WTC11 (cell line): ENCODE measurements around the gene LRMDA. TPM values are rescaled to one million over a fixed set of nuclear protein-coding genes. Genes with fewer than 3 reads are reported as not detected.

Source experiments
- ATAC-seq: fragments of 200-7000 bp; cut with Tn5 transposase; 2 replicates; pipeline ENCODE4 v1.10.0; 2021; ENCODE audit warnings: mild to moderate bottlenecking, moderate library complexity
- CTCF ChIA-PET: fragments of 300-600 bp; sonication (Branson Sonifier 250); formaldehyde crosslinking; loops from one replicate; lab custom pipeline; 2021; ENCODE audit warnings: antibody characterized with exemption; lab: Charles Lee
- POLR2A ChIA-PET: fragments of 350-600 bp; sonication (Branson Sonifier 250); formaldehyde crosslinking; loops from one replicate; lab custom pipeline; 2021; ENCODE audit warnings: antibody characterized with exemption; lab: Charles Lee
- DNase-seq: peaks from one replicate; pipeline ENCODE4 v3.0.0; 2021; ENCODE audit warnings: low spot score
- H3K27ac Mint-ChIP-seq: 2 replicates; pipeline ENCODE4 v1.8.0; 2021; ENCODE audit warnings: mixed read lengths
- H3K27me3 Mint-ChIP-seq: 2 replicates; pipeline ENCODE4 v1.8.0; 2021; ENCODE audit warnings: low read depth, mild to moderate bottlenecking, moderate library complexity, mixed read lengths
- H3K36me3 Mint-ChIP-seq: 2 replicates; pipeline ENCODE4 v1.8.0; 2021; ENCODE audit warnings: mixed read lengths
- H3K4me1 Mint-ChIP-seq: 2 replicates; pipeline ENCODE4 v1.8.0; 2022; ENCODE audit warnings: mixed read lengths
- H3K4me3 Mint-ChIP-seq: 2 replicates; pipeline ENCODE4 v1.8.0; 2021; ENCODE audit warnings: mild to moderate bottlenecking, moderate library complexity, mixed read lengths
- H3K9me3 Mint-ChIP-seq: 2 replicates; pipeline ENCODE4 v1.8.0; 2021; ENCODE audit warnings: mixed read lengths
- CREM ChIP-seq: sonication (generic); formaldehyde crosslinking; IDR thresholded peaks from 2 replicates; pipeline ENCODE4 v1.8.1; 2022; ENCODE audit warnings: mild to moderate bottlenecking, missing genetic modification reagents, moderate library complexity
- ELF4 ChIP-seq: sonication (generic); formaldehyde crosslinking; IDR thresholded peaks from 2 replicates; pipeline ENCODE4 v1.8.1; 2022; ENCODE audit warnings: low read depth, mild to moderate bottlenecking, moderate library complexity, missing genetic modification reagents
- ETV6 ChIP-seq: sonication (generic); formaldehyde crosslinking; IDR thresholded peaks from 2 replicates; pipeline ENCODE4 v1.8.1; 2022; ENCODE audit warnings: mild to moderate bottlenecking, missing genetic modification reagents
- HMGA2 ChIP-seq: fragments of 250-450 bp; sonication (Bioruptor Pico); IDR thresholded peaks from 2 replicates; pipeline ENCODE4 v1.4.0; 2021; ENCODE audit warnings: mild to moderate bottlenecking, moderate library complexity
- NFE2L1 ChIP-seq: sonication (generic); formaldehyde crosslinking; IDR thresholded peaks from 2 replicates; pipeline ENCODE4 v1.8.1; 2023; ENCODE audit warnings: missing genetic modification reagents
- RELA ChIP-seq: sonication (generic); formaldehyde crosslinking; IDR thresholded peaks from 2 replicates; pipeline ENCODE4 v1.8.1; 2022; ENCODE audit warnings: missing genetic modification reagents, mild to moderate bottlenecking, borderline replicate concordance
- ZNF138 ChIP-seq: sonication (generic); formaldehyde crosslinking; conservative IDR thresholded peaks from 2 replicates; pipeline ENCODE4 v1.8.1; 2022; ENCODE audit warnings: mild to moderate bottlenecking, moderate library complexity, missing genetic modification reagents
- ZNF232 ChIP-seq: sonication (generic); formaldehyde crosslinking; IDR thresholded peaks from 2 replicates; pipeline ENCODE4 v1.8.0; 2022; ENCODE audit warnings: mild to moderate bottlenecking, missing genetic modification reagents
- ZNF263 ChIP-seq: sonication (generic); formaldehyde crosslinking; IDR thresholded peaks from 2 replicates; pipeline ENCODE4 v1.8.1; 2022; ENCODE audit warnings: low read depth, mild to moderate bottlenecking, moderate library complexity, missing genetic modification reagents
- ZNF396 ChIP-seq: fragments of 250-450 bp; sonication (Bioruptor Pico); IDR thresholded peaks from 2 replicates; pipeline ENCODE4 v1.8.0; 2021; ENCODE audit warnings: mild to moderate bottlenecking, moderate library complexity, borderline replicate concordance
- ZNF512 ChIP-seq: sonication (generic); formaldehyde crosslinking; IDR thresholded peaks from 2 replicates; pipeline ENCODE4 v1.8.1; 2022; ENCODE audit warnings: missing genetic modification reagents, borderline replicate concordance
- ZNF532 ChIP-seq: fragments of 250-450 bp; sonication (Bioruptor Pico); IDR thresholded peaks from 2 replicates; pipeline ENCODE4 v1.9.0; 2021; ENCODE audit warnings: mild to moderate bottlenecking, borderline replicate concordance
- ZNF671 ChIP-seq: fragments of 250-450 bp; sonication (Bioruptor Pico); IDR thresholded peaks from 2 replicates; pipeline ENCODE4 v1.8.0; 2021; ENCODE audit warnings: mild to moderate bottlenecking
- total RNA-seq: library from RNA; stranded (reverse); gene quantifications from 3 replicates; pipeline ENCODE4 v1.2.3, GENCODE V29; 2021
- TF ChIP-seq, protein P1 (sequence below): fragments of 250-450 bp; sonication (Bioruptor Pico); IDR thresholded peaks from 2 replicates; pipeline ENCODE4 v1.9.0; 2021; ENCODE audit warnings: mild to moderate bottlenecking
- TF ChIP-seq, protein P2 (sequence below): fragments of 250-450 bp; sonication (Bioruptor Pico); IDR thresholded peaks from 2 replicates; pipeline ENCODE4 v2.1.2; 2022; ENCODE audit warnings: mild to moderate bottlenecking, moderate library complexity
- TF ChIP-seq, protein P3 (sequence below): sonication (generic); formaldehyde crosslinking; IDR thresholded peaks from 2 replicates; pipeline ENCODE4 v1.8.1; 2023; ENCODE audit warnings: mild to moderate bottlenecking, missing genetic modification reagents
- TF ChIP-seq, protein P4 (sequence below): sonication (generic); formaldehyde crosslinking; IDR thresholded peaks from 2 replicates; pipeline ENCODE4 v1.8.1; 2023; ENCODE audit warnings: mild to moderate bottlenecking, missing genetic modification reagents, moderate library complexity

LRMDA gene
- total RNA-seq, 1 experiment from 2014 or later, result 0.92 TPM

DNA sequence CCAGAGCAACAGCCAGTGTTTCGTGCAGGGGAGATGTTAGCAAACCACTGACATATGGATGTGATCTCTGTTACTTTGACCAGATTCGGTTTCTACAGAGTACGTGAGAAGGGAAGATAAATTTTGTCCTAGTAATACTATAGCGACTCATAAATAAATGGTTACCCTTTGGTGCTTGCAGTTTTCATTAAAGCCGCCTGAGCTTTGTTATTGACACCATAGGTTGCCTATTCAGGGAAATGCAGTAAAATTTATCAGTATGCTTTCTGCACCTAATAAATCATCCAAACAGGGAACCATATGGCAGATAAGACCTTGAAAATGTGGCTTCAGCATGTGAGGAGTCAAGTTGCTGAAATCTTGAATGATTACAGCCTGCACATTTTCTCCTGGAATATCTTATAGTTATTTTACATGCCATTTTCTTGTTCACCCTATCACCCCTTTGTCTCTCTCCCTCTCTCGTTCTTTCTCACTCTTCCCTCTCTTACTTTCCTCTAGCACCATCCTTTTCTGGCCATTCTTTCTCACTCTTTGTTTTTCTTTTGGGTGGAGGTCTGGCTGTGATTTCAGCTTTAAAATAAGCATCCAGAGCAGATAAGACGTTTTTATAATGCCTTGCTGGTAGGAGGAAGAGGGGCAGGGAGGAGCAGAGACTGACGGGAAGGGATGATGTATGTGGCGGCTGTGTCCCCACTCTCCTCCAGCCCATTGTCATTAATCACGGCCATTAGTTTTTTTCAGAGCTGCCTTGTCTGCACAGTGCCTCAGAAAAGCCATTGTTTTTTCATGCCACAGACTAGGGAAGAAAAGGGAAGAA, 182.5 kb downstream of the LRMDA start:
- ChIA-PET POLR2A (no interaction called here), CTCF (no interaction called here)
- H3K36me3 Mint-ChIP-seq, result no peaks in the 10 kb centered on the region
- H3K4me3 Mint-ChIP-seq, result no peak overlapping the region
- TF ChIP-seq ZNF512 (CRISPR knock-in tag) (no peak), CREM (CRISPR knock-in tag) (no peak)
- TF ChIP-seq, protein P1, sequence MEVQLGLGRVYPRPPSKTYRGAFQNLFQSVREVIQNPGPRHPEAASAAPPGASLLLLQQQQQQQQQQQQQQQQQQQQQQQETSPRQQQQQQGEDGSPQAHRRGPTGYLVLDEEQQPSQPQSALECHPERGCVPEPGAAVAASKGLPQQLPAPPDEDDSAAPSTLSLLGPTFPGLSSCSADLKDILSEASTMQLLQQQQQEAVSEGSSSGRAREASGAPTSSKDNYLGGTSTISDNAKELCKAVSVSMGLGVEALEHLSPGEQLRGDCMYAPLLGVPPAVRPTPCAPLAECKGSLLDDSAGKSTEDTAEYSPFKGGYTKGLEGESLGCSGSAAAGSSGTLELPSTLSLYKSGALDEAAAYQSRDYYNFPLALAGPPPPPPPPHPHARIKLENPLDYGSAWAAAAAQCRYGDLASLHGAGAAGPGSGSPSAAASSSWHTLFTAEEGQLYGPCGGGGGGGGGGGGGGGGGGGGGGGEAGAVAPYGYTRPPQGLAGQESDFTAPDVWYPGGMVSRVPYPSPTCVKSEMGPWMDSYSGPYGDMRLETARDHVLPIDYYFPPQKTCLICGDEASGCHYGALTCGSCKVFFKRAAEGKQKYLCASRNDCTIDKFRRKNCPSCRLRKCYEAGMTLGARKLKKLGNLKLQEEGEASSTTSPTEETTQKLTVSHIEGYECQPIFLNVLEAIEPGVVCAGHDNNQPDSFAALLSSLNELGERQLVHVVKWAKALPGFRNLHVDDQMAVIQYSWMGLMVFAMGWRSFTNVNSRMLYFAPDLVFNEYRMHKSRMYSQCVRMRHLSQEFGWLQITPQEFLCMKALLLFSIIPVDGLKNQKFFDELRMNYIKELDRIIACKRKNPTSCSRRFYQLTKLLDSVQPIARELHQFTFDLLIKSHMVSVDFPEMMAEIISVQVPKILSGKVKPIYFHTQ (CRISPR knock-in tag), result no peak
- H3K9me3 Mint-ChIP-seq, result no peaks in the 10 kb centered on the region
- no peak overlapping the region for H3K27ac Mint-ChIP-seq
- no peak for DNase-seq
- peaks cover 36% of the 10 kb centered on the region for H3K4me1 Mint-ChIP-seq
- peak; percentile 38; the same call in 1 of the 2 replicates for ATAC-seq
- peaks cover 10% of the 10 kb centered on the region for H3K27me3 Mint-ChIP-seq

GRCh38 chr10:75616076-75616475, 184.7 kb downstream of the LRMDA start:
- no peak overlapping the region for H3K27ac Mint-ChIP-seq
- TF ChIP-seq ZNF396, result no peak
- no peak for TF ChIP-seq ETV6 (CRISPR knock-in tag)
- no peak for TF ChIP-seq HMGA2 (CRISPR knock-in tag)
- no peak for TF ChIP-seq ZNF232 (CRISPR knock-in tag)
- no peak for TF ChIP-seq RELA (CRISPR knock-in tag)
- TF ChIP-seq ZNF671 (CRISPR knock-in tag), result no peak
- TF ChIP-seq, all 79 proteins: peak for 0
- Mint-ChIP-seq H3K4me3 (no peak overlapping the region), H3K36me3 (no peaks in the 10 kb centered on the region), H3K9me3 (no peaks in the 10 kb centered on the region), H3K4me1 (peaks cover 30% of the 10 kb centered on the region), H3K27me3 (peaks cover 5% of the 10 kb centered on the region)
- DNase-seq, result no peak
- CTCF ChIA-PET, result no interaction called here
- POLR2A ChIA-PET, result no interaction called here
- ATAC-seq, result no peak

DNA sequence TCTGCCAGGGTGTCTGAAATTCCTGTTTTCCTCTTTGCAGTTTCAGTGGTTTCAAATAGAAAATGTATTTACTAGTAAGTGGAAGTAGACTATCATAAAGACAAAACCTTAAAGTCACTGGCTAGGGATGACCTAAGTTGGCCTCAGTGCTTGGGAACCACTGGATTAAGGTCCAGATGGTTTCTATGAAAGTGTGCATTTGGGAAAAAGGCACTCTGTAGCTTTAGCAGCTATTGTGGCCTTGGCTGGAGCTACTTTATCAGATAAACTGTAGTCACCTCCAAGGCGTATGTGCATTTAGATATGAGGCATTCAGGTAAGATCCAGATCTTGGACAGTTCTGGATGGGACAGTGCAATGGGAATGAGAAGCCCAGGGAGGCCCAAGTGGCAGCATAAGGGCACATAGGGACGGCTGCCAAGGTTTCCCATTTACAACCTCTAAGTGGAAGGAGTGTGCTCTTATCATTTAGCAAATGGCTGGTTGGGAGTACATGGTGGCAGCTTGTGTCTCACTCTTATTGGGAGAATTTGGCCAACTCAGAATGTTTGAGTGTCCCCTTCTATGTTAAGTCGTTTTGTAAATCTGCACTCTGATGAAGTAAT, 185.6 kb downstream of the LRMDA start:
- POLR2A ChIA-PET, result no interaction called here
- Mint-ChIP-seq H3K4me1 (peaks cover 21% of the 10 kb centered on the region), H3K27ac (no peak overlapping the region), H3K9me3 (no peaks in the 10 kb centered on the region), H3K27me3 (peaks cover 12% of the 10 kb centered on the region), H3K36me3 (no peaks in the 10 kb centered on the region), H3K4me3 (no peak overlapping the region)
- ATAC-seq (no peak), DNase-seq (no peak)
- CTCF ChIA-PET, result no interaction called here
- TF ChIP-seq RELA (CRISPR knock-in tag), result no peak
- TF ChIP-seq ELF4 (CRISPR knock-in tag), result no peak
- TF ChIP-seq, protein P2, sequence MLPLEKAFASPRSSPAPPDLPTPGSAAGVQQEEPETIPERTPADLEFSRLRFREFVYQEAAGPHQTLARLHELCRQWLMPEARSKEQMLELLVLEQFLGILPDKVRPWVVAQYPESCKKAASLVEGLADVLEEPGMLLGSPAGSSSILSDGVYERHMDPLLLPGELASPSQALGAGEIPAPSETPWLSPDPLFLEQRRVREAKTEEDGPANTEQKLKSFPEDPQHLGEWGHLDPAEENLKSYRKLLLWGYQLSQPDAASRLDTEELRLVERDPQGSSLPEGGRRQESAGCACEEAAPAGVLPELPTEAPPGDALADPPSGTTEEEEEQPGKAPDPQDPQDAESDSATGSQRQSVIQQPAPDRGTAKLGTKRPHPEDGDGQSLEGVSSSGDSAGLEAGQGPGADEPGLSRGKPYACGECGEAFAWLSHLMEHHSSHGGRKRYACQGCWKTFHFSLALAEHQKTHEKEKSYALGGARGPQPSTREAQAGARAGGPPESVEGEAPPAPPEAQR (CRISPR knock-in tag), result no peak
- TF ChIP-seq ZNF532 (CRISPR knock-in tag), result no peak
- no peak for TF ChIP-seq ZNF138
- TF ChIP-seq NFE2L1 (CRISPR knock-in tag), result no peak
- TF ChIP-seq, protein P3, sequence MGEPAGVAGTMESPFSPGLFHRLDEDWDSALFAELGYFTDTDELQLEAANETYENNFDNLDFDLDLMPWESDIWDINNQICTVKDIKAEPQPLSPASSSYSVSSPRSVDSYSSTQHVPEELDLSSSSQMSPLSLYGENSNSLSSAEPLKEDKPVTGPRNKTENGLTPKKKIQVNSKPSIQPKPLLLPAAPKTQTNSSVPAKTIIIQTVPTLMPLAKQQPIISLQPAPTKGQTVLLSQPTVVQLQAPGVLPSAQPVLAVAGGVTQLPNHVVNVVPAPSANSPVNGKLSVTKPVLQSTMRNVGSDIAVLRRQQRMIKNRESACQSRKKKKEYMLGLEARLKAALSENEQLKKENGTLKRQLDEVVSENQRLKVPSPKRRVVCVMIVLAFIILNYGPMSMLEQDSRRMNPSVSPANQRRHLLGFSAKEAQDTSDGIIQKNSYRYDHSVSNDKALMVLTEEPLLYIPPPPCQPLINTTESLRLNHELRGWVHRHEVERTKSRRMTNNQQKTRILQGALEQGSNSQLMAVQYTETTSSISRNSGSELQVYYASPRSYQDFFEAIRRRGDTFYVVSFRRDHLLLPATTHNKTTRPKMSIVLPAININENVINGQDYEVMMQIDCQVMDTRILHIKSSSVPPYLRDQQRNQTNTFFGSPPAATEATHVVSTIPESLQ (CRISPR knock-in tag), result no peak
- TF ChIP-seq, protein P4, sequence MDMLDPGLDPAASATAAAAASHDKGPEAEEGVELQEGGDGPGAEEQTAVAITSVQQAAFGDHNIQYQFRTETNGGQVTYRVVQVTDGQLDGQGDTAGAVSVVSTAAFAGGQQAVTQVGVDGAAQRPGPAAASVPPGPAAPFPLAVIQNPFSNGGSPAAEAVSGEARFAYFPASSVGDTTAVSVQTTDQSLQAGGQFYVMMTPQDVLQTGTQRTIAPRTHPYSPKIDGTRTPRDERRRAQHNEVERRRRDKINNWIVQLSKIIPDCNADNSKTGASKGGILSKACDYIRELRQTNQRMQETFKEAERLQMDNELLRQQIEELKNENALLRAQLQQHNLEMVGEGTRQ (CRISPR knock-in tag), result no peak
- TF ChIP-seq ZNF263 (CRISPR knock-in tag), result no peak
